Stimulated activated CD8-positive, alpha-beta memory T cell treated with anti-CD3 and anti-CD28 coated beads, Interleukin-12 subunit alpha, Interleukin-12 subunit beta, amount 100 ng/mL, for 24 hours (primary cell): ENCODE measurements around the gene RAP2C.
A peak's percentile ranks its signal among the peaks of the same experiment; 100 is the strongest.

Source experiments
- DNase-seq: peaks from one replicate; pipeline ENCODE4 v3.0.0-alpha.2; 2020; ENCODE audit errors: extremely low read depth

The RAP2C gene

GRCh38 chrX:132219343-132219768 is at the start of gene RAP2C:
Gene RAP2C, minus strand, starts transcription at chrX:132219447. Its CDS starts 2,179 bp downstream, at chrX:132217268.
- DNase-seq = no peak

GRCh38 chrX:132267392-132267791 is 48.1 kb upstream of the RAP2C start:
- no peak for DNase-seq

- DNase-seq = no peak
Measured at GRCh38 chrX:132266583-132267355, 47.5 kb upstream of the RAP2C start.

GRCh38 chrX:132263127-132263526 is 43.9 kb upstream of the RAP2C start:
- no peak for DNase-seq

GRCh38 chrX:132258509-132258908 is 39.3 kb upstream of the RAP2C start:
- DNase-seq = no peak

- DNase-seq = no peak
Measured at GRCh38 chrX:132257116-132257515, 37.9 kb upstream of the RAP2C start.

GRCh38 chrX:132236121-132236520 is 16.9 kb upstream of the RAP2C start:
- DNase-seq = no peak

- DNase-seq = no peak
Measured at GRCh38 chrX:132235488-132235887, 16.2 kb upstream of the RAP2C start.

- DNase-seq = no peak
Measured at GRCh38 chrX:132231587-132231986, 12.3 kb upstream of the RAP2C start.

GRCh38 chrX:132227383-132228112 is 8.3 kb upstream of the RAP2C start:
- no peak for DNase-seq

- no peak for DNase-seq
Measured at GRCh38 chrX:132226169-132226568, 6.9 kb upstream of the RAP2C start.

- peak; percentile 45 for DNase-seq
Measured at GRCh38 chrX:132218100-132218812, 991 bp downstream of the RAP2C start.

GRCh38 chrX:132217203-132218073 is 1.8 kb downstream of the RAP2C start:
- peak; percentile 34 for DNase-seq

GRCh38 chrX:132216806-132217202 is 2.4 kb downstream of the RAP2C start:
- DNase-seq = no peak

- DNase-seq = no peak
Measured at GRCh38 chrX:132216283-132216682, 3.0 kb downstream of the RAP2C start.

- DNase-seq = no peak
Measured at GRCh38 chrX:132214518-132214917, 4.7 kb downstream of the RAP2C start.

- no peak for DNase-seq
Measured at GRCh38 chrX:132209527-132209926, 9.7 kb downstream of the RAP2C start.

GRCh38 chrX:132208422-132208821 is 10.8 kb downstream of the RAP2C start:
- no peak for DNase-seq

- no peak for DNase-seq
Measured at GRCh38 chrX:132207996-132208395, 11.3 kb downstream of the RAP2C start.

GRCh38 chrX:132206259-132206658 is 13.0 kb downstream of the RAP2C start:
- DNase-seq = no peak

GRCh38 chrX:132204629-132205028 is 14.6 kb downstream of the RAP2C start:
- no peak for DNase-seq

GRCh38 chrX:132200976-132201375 is 18.3 kb downstream of the RAP2C start:
- DNase-seq = no peak
